Endodermal cell (in vitro differentiated cells): ENCODE data around the gene NCOA3. TPM values are rescaled to one million over a fixed set of nuclear protein-coding genes. Genes with fewer than 3 reads are reported as not detected.
A peak's percentile ranks its signal among the peaks of the same experiment; 100 is the strongest.

Experiments used
- DNase-seq: peaks from one replicate; pipeline ENCODE4 v3.0.0-alpha.2; 2017
- H3K27ac ChIP-seq: 2 replicates; pipeline ENCODE4 v1.5.1; 2013; ENCODE audit warnings: mild to moderate bottlenecking, low read depth, low read length, moderate library complexity
- H3K27me3 ChIP-seq: 2 replicates; pipeline ENCODE4 v1.6.1; 2013; ENCODE audit warnings: mild to moderate bottlenecking, low read length, moderate library complexity; ENCODE audit not compliant: insufficient read depth, control insufficient read depth, poor library complexity, severe bottlenecking
- H3K36me3 ChIP-seq: 2 replicates; pipeline ENCODE4 v1.7.0; 2013; ENCODE audit warnings: mild to moderate bottlenecking, low read length, moderate library complexity; ENCODE audit not compliant: control insufficient read depth, insufficient read depth
- H3K4me1 ChIP-seq: one replicate; pipeline ENCODE4 v1.7.0; 2013; ENCODE audit warnings: low read length; ENCODE audit not compliant: control insufficient read depth, insufficient read depth
- H3K4me3 ChIP-seq: 2 replicates; pipeline ENCODE4 v1.5.1; 2013; ENCODE audit warnings: mild to moderate bottlenecking, low read length, moderate library complexity
- H3K9ac ChIP-seq: 2 replicates; pipeline ENCODE4 v1.6.1; 2013; ENCODE audit warnings: mild to moderate bottlenecking, low read length, moderate library complexity; ENCODE audit not compliant: poor library complexity, severe bottlenecking; ENCODE audit errors: extremely low read depth
- H3K9me3 ChIP-seq: 2 replicates; pipeline ENCODE4 v1.6.1; 2013; ENCODE audit warnings: mild to moderate bottlenecking, low read length, moderate library complexity; ENCODE audit not compliant: control insufficient read depth
- H3K27ac Mint-ChIP-seq: 2 replicates; pipeline ENCODE4 v1.8.0; 2020; ENCODE audit warnings: mixed read lengths
- H3K27me3 Mint-ChIP-seq: 2 replicates; pipeline ENCODE4 v1.8.0; 2021; ENCODE audit warnings: mild to moderate bottlenecking, mixed read lengths; ENCODE audit not compliant: insufficient read depth
- H3K36me3 Mint-ChIP-seq: 2 replicates; pipeline ENCODE4 v1.8.0; 2020; ENCODE audit warnings: low read depth, mixed read lengths
- H3K4me1 Mint-ChIP-seq: 2 replicates; pipeline ENCODE4 v1.8.0; 2020; ENCODE audit warnings: mixed read lengths
- H3K4me3 Mint-ChIP-seq: 2 replicates; pipeline ENCODE4 v1.8.0; 2020; ENCODE audit warnings: mild to moderate bottlenecking, moderate library complexity, mixed read lengths
- H3K9me3 Mint-ChIP-seq: 2 replicates; pipeline ENCODE4 v1.8.0; 2020; ENCODE audit warnings: mild to moderate bottlenecking, mixed read lengths
- CTCF ChIP-seq: fragments of 200-600 bp; sonication (generic); conservative IDR thresholded peaks from 2 replicates; pipeline ENCODE4 v1.5.0; 2021; ENCODE audit warnings: antibody characterized with exemption, mild to moderate bottlenecking
- whole genome bisulfite sequencing, 2 experiments: methylation state at CpG; one replicate each; pipeline versions ENCODE4 v1.1.5 to v1.1.7; 2013; ENCODE audit warnings: missing lambda C conversion rate in 2 of 2, mixed read lengths in 1 of 2; ENCODE audit not compliant: insufficient coverage in 1 of 2, insufficient read length in 1 of 2; 5-methylcytosine and 5-hydroxymethylcytosine counted together
- total RNA-seq, 2 donors: library from RNA; stranded (reverse); fragmentation: NEBNext Ultra II Directional in 1 of 2; extraction: Animal tissue kit (Norgen Biotek cat#: 25700) in 1 of 2; gene quantifications; 2 replicates in 1 of 2; 3 replicates in 1 of 2; pipeline ENCODE4 v1.2.1, GENCODE V29; 2021

The NCOA3 gene
- total RNA-seq, 2 donors from 2014 or later: 38.6 TPM

GRCh38 chr20:47662483-47663353 lies 161.0 kb downstream of the NCOA3 start:
- Histone ChIP-seq H3K4me1 (no peaks in the 10 kb centered on the region), H3K4me3 (no peak overlapping the region), H3K9me3 (no peaks in the 10 kb centered on the region), H3K9ac (no peak overlapping the region), H3K27ac (no peak overlapping the region), H3K27me3 (no peaks in the 10 kb centered on the region), H3K36me3 (peaks cover 76% of the 10 kb centered on the region)
- TF ChIP-seq CTCF: no peak
- H3K27ac Mint-ChIP-seq: peak overlapping the region; percentile 35
- DNase-seq: peak; percentile 29
- peaks cover 43% of the 10 kb centered on the region for H3K36me3 Mint-ChIP-seq
- no peak overlapping the region for H3K4me3 Mint-ChIP-seq
- H3K27me3 Mint-ChIP-seq: no peaks in the 10 kb centered on the region
- no peaks in the 10 kb centered on the region for H3K9me3 Mint-ChIP-seq
- 94 to 98% methylated on average over 6 to 16 of the region's 16 CpGs for WGBS, 2 experiments
- H3K4me1 Mint-ChIP-seq: peaks cover 6% of the 10 kb centered on the region

GRCh38 chr20:47663354-47664067 lies 161.8 kb downstream of the NCOA3 start:
- Mint-ChIP-seq H3K4me3 (no peak overlapping the region), H3K9me3 (no peaks in the 10 kb centered on the region), H3K4me1 (no peaks in the 10 kb centered on the region), H3K27me3 (no peaks in the 10 kb centered on the region), H3K36me3 (peaks cover 36% of the 10 kb centered on the region), H3K27ac (peak overlapping the region; percentile 68)
- WGBS, 2 experiments: 62 to 66% methylated on average over 14 to 20 of the region's 20 CpGs
- Histone ChIP-seq H3K27me3 (no peaks in the 10 kb centered on the region), H3K27ac (no peak overlapping the region), H3K9ac (no peak overlapping the region), H3K36me3 (peaks cover 69% of the 10 kb centered on the region), H3K4me3 (no peak overlapping the region), H3K4me1 (no peaks in the 10 kb centered on the region), H3K9me3 (no peaks in the 10 kb centered on the region)
- peak; percentile 97 for TF ChIP-seq CTCF
- peak; percentile 98 for DNase-seq

- peaks cover 35% of the 10 kb centered on the region for H3K36me3 Mint-ChIP-seq
- no peaks in the 10 kb centered on the region for H3K27me3 ChIP-seq
- peaks cover 69% of the 10 kb centered on the region for H3K36me3 ChIP-seq
- no peak overlapping the region for H3K27ac Mint-ChIP-seq
- H3K27ac ChIP-seq: no peak overlapping the region
- no peak overlapping the region for H3K4me3 Mint-ChIP-seq
- DNase-seq: no peak
- no peak for TF ChIP-seq CTCF
- H3K4me3 ChIP-seq: no peak overlapping the region
- H3K9me3 ChIP-seq: no peaks in the 10 kb centered on the region
- no peaks in the 10 kb centered on the region for H3K4me1 Mint-ChIP-seq
- 91% methylated on average over 2 of the region's 2 CpGs; no CpG with 5 or more reads in 1 of the 2 experiments for WGBS, 2 experiments
- H3K9ac ChIP-seq: no peak overlapping the region
- no peaks in the 10 kb centered on the region for H3K27me3 Mint-ChIP-seq
- H3K4me1 ChIP-seq: no peaks in the 10 kb centered on the region
- H3K9me3 Mint-ChIP-seq: no peaks in the 10 kb centered on the region
Measured at GRCh38 chr20:47664068-47664437, 162.4 kb downstream of the NCOA3 start.
